ENCODE measurements around the gene HOOK1.
"Not testable (repeated sequence)": the region's sequence is repeated elsewhere in the genome, so short reads cannot be mapped to it uniquely, and the experiment has no call there.

HOOK1 gene

DNA sequence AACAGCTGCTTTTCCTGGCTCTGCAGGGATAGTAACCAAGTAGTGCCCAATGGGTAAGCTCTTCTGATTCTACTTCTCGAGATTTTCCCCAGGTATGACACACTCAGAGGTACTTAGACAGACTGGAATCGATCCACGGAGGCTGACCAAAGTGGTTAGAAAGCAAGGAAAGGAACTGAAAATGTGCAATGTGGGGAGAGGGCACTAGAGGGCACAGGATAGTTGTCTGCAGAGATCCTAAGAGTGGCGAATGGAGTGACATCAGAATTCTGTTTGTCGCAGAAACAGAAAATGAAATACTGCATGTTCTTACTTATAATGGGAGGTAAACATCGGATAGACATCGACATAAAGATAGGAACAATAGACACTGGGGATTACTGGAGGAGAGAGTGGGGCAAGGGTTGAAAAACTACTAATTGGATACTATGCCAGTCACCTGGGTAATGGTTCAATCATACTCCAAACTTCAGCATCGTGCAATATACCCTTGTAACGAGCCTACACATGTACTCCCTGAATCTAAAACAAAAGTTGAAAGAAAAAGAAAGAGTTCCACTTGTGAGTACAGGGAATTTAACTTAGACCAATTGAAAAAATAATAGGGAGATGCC is 88.5 kb downstream of the HOOK1 start:
- H3K4me3 ChIP-seq (ENCODE audit: low read depth, low read length), result no peak overlapping the region
- DNase-seq (ENCODE audit: low read depth), result peak; percentile 18
- TF ChIP-seq, protein P1, sequence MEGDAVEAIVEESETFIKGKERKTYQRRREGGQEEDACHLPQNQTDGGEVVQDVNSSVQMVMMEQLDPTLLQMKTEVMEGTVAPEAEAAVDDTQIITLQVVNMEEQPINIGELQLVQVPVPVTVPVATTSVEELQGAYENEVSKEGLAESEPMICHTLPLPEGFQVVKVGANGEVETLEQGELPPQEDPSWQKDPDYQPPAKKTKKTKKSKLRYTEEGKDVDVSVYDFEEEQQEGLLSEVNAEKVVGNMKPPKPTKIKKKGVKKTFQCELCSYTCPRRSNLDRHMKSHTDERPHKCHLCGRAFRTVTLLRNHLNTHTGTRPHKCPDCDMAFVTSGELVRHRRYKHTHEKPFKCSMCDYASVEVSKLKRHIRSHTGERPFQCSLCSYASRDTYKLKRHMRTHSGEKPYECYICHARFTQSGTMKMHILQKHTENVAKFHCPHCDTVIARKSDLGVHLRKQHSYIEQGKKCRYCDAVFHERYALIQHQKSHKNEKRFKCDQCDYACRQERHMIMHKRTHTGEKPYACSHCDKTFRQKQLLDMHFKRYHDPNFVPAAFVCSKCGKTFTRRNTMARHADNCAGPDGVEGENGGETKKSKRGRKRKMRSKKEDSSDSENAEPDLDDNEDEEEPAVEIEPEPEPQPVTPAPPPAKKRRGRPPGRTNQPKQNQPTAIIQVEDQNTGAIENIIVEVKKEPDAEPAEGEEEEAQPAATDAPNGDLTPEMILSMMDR (IDR thresholded peaks at IDR 0.05; ENCODE audit: insufficient read depth, low read depth, low read length, missing control alignments), result peak; percentile 39

DNA sequence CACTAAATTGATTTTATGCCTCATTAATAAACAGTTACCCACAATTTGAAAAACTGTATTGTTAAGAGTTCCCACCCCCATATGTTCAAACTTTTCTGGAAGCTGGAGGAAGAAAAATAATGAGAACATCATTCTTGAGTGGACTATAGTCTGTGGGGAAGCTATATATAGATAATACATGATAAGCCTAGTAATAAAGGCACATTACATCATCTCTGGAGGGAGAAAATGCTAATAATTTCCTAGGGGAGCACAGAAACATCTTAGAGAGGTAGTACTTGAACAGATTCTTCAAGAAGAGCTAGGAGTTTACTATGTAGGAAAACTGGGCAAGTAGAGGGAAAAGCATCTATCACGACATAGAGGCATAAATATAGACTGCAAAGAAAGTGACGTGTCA is 92.2 kb downstream of the HOOK1 start:
- no peak for DNase-seq (ENCODE audit: low read depth)
- TF ChIP-seq, protein P1 (IDR thresholded peaks at IDR 0.05; ENCODE audit: insufficient read depth, low read depth, low read length, missing control alignments), result no peak
- no peak overlapping the region for H3K4me3 ChIP-seq (ENCODE audit: low read depth, low read length)

GRCh38 chr1:59908084-59908483 is 93.3 kb downstream of the HOOK1 start:
- H3K4me3 ChIP-seq (ENCODE audit: low read depth, low read length), result no peak overlapping the region
- TF ChIP-seq, protein P1 (IDR thresholded peaks at IDR 0.05; ENCODE audit: insufficient read depth, low read depth, low read length, missing control alignments), result no peak
- DNase-seq (ENCODE audit: low read depth), result no peak

DNA sequence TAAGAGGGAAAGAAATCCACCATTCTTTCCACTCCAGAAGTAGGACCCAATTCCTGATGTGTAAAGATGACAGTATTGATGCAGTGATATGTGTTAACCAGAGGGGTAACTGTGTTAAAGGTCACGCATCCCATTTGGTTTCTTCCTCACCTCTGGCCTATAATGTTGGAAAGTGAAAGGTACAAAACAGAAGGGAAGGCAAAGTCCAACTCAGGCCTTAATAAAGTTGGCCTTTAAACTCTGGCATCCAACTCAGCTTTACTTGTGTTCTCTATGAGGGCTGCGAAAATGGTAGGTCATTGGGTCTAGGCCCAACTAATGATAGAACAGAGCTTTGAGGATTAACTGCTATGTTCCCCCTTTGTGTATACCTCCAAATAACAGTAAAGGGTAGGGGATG is 93.9 kb downstream of the HOOK1 start:
- TF ChIP-seq, protein P1 (IDR thresholded peaks at IDR 0.05; ENCODE audit: insufficient read depth, low read depth, low read length, missing control alignments), result no peak
- H3K4me3 ChIP-seq (ENCODE audit: low read depth, low read length), result no peak overlapping the region
- DNase-seq (ENCODE audit: low read depth), result no peak

GRCh38 chr1:59914791-59915286 is 100.1 kb downstream of the HOOK1 start:
- H3K4me3 ChIP-seq (ENCODE audit: low read depth, low read length); DNase-seq (ENCODE audit: low read depth): not testable (repeated sequence)

GRCh38 chr1:59915516-59915915 is 100.8 kb downstream of the HOOK1 start:
- DNase-seq (ENCODE audit: low read depth), result no peak
- TF ChIP-seq, protein P1 (IDR thresholded peaks at IDR 0.05; ENCODE audit: insufficient read depth, low read depth, low read length, missing control alignments), result no peak
- H3K4me3 ChIP-seq (ENCODE audit: low read depth, low read length), result no peak overlapping the region

DNA sequence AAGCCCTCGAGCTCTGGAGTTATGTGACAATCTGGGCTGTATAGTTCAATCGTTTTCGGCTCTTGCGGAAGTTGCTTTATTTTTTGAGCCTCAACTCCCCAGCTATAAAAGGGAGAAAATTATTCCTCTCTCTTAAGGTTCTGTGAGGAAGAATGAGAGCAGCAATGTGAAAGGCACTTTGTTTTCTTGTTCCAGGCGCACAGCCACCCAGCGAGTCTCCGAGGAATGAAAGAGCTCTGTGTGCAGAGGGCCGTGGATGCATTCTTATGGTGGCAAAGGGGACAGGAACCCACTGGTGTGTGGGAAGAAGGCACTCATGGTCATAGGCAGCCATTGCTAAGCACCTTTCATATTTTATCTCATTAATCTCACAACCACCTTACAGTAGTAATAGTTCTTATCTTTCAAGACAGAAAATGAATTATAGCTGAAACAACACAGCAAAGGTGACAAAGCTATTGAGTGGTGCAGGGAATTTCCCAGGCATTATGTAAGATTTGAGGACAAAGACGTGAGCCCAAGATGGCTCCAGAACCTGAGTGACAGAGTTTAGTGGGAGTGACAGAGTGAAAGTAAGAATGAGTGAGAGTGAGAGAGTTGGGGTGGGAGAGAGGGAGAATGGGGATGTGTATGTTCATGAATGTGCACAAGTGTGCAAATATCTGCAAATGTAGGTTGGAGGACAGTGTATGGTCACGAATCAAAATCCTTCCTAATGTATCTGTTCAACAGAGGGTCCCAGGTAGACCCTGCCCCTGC is 102.5 kb downstream of the HOOK1 start:
- TF ChIP-seq, protein P1 (IDR thresholded peaks at IDR 0.05; ENCODE audit: insufficient read depth, low read depth, low read length, missing control alignments), result no peak
- DNase-seq (ENCODE audit: low read depth), result no peak
- H3K4me3 ChIP-seq (ENCODE audit: low read depth, low read length), result no peak overlapping the region

Measured in GM12865 (cell line).